ENCODE data around the gene DUSP5. TPM values are rescaled to one million over a fixed set of nuclear protein-coding genes. Genes with fewer than 3 reads are reported as not detected.
"Not testable (repeated sequence)": the region's sequence is repeated elsewhere in the genome, so short reads cannot be mapped to it uniquely, and the experiment has no call there.

DUSP5 gene
- total and polyA plus RNA-seq, 12 donors, result 5.3 to 53.7 (median 21.2) TPM

GRCh38 chr10:110462166-110463095 is 35.3 kb upstream of the DUSP5 start:
- Histone ChIP-seq H3K4me1 (peaks cover 5 to 46% (median 23%) of the 10 kb centered on the region in 9 donors), H3K9me3 (no peaks in the 10 kb centered on the region), H3K27ac (no peak overlapping the region), H3K27me3 (no peaks in the 10 kb centered on the region), H3K36me3 (no peaks in the 10 kb centered on the region), H3K4me3 (no peak overlapping the region)
- intact Hi-C loops (cut with DNase I), result no loop called here
- DNase-seq (no peak), ATAC-seq (no peak)
- WGBS, 2 donors, result 89% methylated on average over 19 of the region's 19 CpGs
- no peak for TF ChIP-seq CTCF (IDR thresholded peaks at IDR 0.05)

- H3K4me3 ChIP-seq; H3K9me3 ChIP-seq; H3K27me3 ChIP-seq; DNase-seq; ATAC-seq; H3K36me3 ChIP-seq; H3K4me1 ChIP-seq; H3K27ac ChIP-seq; intact Hi-C loops (cut with DNase I): not testable (repeated sequence)
- WGBS, 2 donors, result 89 to 98% methylated on average over 2 of the region's 2 CpGs
Measured at GRCh38 chr10:110468258-110468657, 29.4 kb upstream of the DUSP5 start.

DNA sequence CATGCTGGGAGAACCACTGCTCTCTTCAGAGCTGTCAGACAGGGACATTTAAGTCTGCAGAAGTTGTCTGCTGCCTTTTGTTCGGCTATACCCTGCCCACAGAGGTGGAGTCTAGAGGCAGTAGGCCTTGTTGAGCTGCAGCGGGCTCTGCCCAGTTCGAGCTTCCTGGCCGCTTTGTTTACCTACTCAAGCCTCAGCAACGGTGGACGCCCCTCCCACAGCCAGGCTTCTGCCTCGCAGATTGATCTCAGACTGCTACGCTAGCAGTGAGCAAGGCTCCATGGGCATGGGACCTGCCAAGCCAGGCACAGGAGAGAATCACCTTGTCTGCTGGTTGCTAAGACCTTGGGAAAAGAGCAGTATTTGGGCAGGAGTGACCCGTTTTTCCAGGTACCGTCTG is 27.2 kb upstream of the DUSP5 start:
- H3K4me3 ChIP-seq; intact Hi-C loops (cut with DNase I): not testable (repeated sequence)
- 78 to 86% methylated on average over 10 of the region's 10 CpGs for WGBS, 2 donors

GRCh38 chr10:110471566-110472139 is 26.1 kb upstream of the DUSP5 start:
- no peak for DNase-seq
- no peak overlapping the region for H3K27ac ChIP-seq
- 89 to 91% methylated on average over 5 of the region's 5 CpGs for WGBS, 2 donors
- no peaks in the 10 kb centered on the region for H3K36me3 ChIP-seq
- no peak overlapping the region for H3K4me3 ChIP-seq
- no peaks in the 10 kb centered on the region for H3K27me3 ChIP-seq
- H3K9me3 ChIP-seq, result peaks cover 0 to 9% (median 0%) of the 10 kb centered on the region in 11 donors
- ATAC-seq, result no peak
- H3K4me1 ChIP-seq, result no peaks in the 10 kb centered on the region
- intact Hi-C loops (cut with DNase I), result no loop called here
- TF ChIP-seq CTCF (IDR thresholded peaks at IDR 0.05), result no peak

More for the DNA sequence above, 27.2 kb upstream of the DUSP5 start:
- H3K27ac ChIP-seq, H3K27me3 ChIP-seq, H3K4me1 ChIP-seq, ATAC-seq, DNase-seq, H3K36me3 ChIP-seq, H3K9me3 ChIP-seq: not testable (repeated sequence)

DNA sequence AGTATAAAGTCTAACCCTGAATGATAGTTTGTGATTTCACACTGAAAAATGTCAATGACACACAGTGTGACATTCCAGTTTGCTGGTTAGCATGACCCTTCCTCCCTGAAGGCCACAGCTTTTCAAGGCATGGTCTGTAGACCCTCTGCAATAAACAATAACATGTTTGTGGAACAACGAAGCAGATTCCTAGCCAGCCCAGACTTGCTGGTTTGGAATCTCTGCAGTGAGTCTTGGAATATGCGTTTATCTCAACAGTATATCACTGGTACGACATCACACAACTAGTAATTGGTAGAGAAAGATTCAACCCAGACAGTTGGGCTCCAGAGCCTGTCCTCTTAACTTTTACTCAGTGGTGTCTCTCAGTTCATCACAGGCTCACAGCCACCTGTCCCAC is 23.7 kb upstream of the DUSP5 start:
- Histone ChIP-seq H3K4me3 (no peak overlapping the region), H3K36me3 (no peaks in the 10 kb centered on the region), H3K27me3 (no peaks in the 10 kb centered on the region), H3K4me1 (no peaks in the 10 kb centered on the region), H3K9me3 (peaks cover 0 to 8% (median 0%) of the 10 kb centered on the region in 11 donors), H3K27ac (no peak overlapping the region)
- DNase-seq (no peak), ATAC-seq (no peak)
- TF ChIP-seq CTCF (IDR thresholded peaks at IDR 0.05), result no peak
- intact Hi-C loops (cut with DNase I), result no loop called here
- WGBS, 2 donors, result 88 to 92% methylated on average over 3 of the region's 3 CpGs

Measured in heart right ventricle (tissue), 16 donors.